Non-pigmented ciliary epithelial cell (primary cell): ENCODE measurements around the gene FLNC.
A peak's percentile ranks its signal among the peaks of the same experiment; 100 is the strongest.

ENCODE experiments used
- DNase-seq: peaks from one replicate; pipeline ENCODE4 v3.0.0-alpha.2; 2010; ENCODE audit warnings: low read depth

Gene FLNC

DNA sequence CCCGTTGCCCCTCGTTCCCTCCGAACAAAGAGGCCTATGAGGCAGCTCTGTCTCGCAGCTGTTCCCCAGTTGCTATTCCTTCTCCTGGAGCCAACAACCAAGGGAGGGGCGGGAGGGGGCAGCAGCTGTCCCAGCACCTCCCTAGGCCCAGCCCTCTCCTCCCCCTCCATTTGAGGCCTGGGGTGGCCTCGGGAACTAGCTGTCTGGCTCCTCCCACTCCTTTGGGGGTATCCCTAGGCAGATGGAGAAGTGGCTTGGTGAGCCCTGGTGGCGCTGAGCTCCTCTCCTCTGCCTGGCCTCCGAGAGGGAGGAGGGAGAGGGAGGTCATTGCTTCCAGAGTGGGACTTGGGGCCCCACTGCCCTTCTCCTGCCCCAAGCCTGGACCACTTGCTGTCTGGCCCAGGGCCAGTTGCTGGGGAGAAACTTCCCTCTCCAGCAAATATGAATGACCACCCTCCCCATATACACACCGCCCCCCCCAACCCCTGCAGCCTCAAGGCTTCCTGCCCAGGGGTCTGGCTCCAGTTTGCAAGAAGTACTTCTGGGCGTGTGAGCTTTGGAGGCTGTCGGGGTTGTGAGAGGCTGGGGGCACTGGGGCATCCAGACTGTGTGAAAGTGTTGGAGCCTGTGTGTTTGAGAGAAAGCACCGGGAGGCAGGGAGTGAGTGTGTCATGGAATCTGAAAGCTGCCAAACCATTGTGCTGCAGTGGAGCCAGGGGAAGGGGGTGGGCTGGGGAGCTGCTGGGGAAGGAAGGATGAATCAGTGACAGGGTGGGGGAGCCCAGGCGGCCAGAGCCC, 3.1 kb downstream of the FLNC start:
- peak; percentile 51 for DNase-seq

DNA sequence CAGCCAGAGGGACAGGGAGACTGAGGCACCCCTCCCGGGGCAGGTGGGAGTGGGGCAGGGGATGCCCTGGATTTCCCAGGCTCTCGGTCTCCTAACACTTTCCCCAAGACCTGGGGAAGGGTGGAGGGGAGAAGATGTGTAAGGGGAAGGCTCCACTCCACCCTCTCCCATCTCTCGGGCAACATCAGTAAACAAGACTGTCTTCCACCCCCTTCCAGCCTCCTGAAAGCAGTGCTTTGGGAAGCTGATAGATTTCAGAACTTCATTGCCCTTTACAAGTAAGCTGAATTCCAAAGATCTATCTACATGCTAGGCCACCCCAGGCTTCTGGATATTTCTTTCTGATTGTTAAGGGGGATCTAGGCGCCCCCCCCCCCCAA, 3.7 kb downstream of the FLNC start:
- no peak for DNase-seq

DNA sequence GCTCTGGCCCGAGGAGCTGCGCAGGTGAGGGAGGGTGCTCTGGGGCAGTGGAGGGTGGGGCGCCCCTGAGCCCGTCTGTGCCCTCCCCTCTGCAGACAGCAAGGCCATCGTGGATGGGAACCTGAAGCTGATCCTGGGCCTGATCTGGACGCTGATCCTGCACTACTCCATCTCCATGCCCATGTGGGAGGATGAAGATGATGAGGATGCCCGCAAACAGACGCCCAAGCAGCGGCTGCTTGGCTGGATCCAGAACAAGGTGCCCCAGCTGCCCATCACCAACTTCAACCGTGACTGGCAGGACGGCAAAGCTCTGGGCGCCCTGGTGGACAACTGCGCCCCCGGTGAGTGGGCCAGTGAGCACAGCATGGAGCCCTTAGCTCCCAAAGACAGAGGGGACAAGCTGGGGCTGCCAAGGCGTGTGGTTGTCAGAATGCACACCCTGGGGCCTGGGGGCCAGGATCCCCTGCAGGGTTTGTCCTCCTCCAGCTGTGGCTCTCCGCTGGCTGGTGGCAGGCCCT, 5.1 kb downstream of the FLNC start:
- DNase-seq: no peak

DNA sequence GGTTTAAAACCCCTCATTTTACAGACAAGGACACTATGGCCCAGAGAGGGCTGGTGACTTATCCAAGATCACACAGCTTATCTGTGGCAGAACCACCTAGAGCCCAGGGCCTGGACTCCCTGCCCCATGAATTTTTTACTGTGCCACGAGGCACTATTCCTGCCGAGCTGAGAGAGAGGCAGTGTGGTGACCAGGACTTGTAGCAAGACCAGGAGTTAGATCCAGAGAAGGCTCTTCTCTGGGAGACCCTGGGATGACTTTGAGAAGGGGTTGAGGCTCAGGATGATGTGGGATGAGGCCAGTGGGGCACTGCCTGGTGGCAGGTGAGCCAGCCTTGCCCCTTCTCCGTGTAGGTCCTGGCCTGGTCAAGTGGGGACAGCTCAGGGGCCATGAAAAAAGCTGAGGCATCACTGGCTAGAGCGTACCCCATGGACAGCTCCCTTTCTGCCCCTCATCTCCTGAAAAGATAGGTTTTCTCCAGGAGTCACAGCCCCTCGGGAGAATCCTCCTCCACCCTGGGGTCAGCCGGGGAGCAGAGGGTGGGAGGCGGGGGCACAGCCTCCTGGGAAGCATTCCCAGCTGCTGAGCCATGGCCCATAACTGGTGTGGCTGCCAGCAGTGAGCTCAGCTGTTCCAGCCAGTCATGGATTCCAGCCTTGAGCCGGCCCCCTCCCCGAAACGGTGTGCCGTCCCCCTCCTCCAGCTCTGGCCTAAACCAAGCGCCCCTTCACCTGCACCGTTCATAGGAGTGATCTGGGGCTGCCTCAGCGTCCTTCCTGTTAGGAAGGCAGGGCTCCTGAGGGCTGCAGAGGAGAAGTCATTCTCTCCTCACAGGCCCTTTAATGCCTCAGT, 5.8 kb downstream of the FLNC start:
- no peak for DNase-seq

DNA sequence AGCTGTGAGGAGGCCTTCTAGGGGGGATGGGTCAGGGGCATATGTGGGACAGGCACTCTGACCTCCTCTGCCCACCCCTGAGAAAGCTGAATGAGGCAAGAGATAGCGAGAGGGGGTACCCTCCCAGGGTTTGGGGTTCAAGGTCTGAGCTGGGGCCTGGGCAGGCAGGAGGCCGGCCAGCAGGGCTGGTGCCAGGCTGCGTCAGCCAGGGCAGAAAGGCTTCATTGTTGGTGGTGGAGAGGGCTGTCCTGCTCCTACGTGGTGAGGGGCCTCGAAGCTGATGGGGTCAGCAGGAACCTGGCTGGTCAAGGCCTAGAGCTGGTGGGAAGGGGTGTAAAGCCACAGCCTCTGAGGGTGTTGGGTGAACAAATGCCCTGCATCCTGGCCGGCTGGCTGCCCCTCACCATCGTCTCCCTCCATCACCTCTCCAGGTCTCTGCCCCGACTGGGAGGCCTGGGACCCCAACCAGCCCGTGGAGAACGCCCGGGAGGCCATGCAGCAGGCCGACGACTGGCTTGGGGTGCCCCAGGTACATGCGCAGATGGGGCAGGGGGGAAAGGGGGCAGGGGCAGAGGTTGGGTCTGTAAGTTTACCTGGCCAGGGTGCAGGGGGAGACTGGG, 6.6 kb downstream of the FLNC start:
- DNase-seq: no peak

DNA sequence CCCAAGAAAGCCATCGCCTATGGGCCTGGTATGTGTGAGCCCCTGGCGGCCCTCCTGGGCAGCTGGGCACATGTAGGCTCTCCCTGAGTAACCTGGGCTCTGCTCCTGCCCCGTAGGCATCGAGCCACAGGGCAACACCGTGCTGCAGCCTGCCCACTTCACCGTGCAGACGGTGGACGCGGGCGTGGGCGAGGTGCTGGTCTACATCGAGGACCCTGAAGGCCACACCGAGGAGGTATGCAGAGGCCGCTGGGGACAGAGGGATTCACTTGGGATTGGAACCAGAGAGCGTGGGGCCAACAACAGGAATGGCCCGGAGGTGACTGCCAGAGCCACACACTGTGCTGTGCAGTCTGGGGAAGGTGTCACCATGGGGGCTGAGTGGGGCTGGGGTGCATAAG, 7.3 kb downstream of the FLNC start:
- no peak for DNase-seq

DNA sequence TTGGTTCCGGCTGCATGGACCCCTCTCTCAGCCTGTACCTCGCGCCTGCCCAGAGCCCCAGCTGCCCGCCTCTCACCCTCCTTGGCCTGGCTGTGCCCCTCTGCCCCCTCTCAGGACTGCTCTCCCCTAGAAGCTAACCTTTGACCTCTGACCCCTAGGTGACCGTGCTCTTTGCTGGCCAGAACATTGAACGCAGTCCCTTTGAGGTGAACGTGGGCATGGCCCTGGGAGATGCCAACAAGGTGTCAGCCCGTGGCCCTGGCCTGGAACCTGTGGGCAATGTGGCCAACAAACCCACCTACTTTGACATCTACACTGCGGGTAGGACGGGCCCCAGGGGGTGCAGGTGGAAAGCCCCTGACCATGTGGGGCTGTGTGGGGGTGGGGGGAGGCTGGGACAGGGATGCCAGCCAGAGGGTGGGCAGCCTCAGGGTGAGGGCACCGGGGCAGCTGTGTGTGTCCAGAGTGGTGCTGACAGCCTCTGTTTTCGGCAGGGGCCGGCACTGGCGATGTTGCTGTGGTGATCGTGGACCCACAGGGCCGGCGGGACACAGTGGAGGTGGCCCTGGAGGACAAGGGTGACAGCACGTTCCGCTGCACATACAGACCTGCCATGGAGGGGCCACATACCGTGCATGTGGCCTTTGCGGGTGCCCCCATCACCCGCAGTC, 8.0 kb downstream of the FLNC start:
- no peak for DNase-seq

DNA sequence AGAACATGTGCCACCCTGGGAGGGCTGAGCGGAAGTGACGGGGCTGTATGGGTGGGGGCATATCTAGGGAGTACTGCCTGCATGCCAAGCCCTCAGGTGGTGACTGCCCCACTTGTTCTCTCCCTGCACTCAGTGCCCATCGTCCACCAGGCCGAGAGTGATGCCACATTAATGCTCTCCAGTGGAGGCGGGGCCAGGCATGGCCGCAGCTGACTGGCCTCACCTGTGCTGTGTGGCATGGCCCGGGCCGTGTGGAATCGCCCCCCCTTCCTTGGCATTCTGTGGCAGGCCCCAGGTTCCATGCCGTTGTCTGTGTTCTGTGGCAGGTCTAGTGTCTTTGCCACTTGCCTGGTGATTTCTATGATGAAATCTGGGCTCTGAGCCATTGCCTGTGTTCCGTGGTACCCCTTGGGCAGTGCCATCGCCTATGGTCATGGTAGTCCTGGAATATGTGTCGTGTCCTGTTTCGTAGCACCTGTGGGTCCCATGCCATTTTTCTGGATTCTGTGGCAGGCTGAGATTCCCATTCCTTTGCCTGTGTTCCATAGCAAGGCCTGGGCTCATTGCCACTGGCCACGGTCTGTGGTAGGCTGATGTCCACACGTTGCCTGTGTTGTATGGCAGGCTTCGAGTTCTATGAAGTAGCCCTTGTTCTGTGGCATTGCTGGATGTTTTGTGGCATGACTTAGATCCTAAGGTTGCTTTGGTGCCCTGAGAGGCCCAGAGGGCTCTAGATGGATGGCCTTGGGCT, 8.9 kb downstream of the FLNC start:
- no peak for DNase-seq

DNA sequence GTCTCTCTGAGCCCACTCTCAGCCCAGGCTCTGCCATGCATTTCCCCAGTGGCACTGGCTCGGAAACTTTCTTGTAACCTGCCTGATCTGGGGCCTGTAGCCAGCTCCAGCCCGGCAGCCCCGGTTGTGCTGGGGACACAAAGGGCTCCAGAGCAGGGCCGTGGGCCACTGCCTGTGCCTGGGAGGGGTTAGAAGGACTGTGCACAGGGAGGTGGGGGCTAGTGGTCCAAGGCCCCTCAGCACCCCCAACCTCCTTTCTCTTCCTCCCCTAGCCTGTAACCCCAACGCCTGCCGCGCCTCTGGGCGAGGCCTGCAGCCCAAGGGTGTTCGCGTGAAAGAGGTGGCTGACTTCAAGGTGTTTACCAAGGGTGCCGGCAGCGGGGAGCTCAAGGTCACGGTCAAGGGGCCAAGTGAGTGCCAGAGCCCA, 9.6 kb downstream of the FLNC start:
- no peak for DNase-seq

DNA sequence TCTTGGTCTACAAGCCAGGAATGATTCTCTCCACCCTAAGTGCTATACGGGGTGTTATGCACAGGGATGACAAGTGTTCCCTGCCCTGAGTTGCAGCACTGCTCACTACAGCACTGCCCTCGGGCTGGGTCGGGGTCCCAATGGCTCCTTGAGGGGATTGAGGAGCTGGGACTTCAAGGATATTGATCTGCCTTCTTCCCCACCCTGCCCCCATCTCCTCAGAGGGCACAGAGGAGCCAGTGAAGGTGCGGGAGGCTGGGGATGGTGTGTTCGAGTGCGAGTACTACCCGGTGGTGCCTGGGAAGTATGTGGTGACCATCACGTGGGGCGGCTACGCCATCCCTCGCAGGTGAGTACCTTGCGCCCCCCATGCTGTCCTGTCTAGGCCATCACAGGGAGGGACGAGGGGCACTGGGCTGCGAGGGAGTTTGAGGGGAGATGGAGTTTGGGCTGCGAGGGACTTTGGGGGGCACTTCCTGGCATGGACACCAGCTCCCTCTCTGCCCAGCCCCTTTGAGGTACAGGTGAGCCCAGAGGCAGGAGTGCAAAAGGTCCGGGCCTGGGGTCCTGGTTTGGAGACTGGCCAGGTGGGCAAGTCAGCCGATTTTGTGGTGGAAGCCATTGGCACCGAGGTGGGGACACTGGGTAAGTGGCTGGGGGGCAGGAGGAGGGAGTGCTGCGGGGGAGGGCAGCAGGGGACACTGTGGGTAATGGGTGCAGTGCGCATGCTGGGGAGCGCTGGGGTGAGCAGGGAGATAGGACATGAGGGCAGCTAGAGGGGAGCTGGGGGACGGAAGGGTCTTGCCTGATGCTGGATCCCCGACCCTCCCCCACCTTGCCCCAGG, 10.3 kb downstream of the FLNC start:
- no peak for DNase-seq

DNA sequence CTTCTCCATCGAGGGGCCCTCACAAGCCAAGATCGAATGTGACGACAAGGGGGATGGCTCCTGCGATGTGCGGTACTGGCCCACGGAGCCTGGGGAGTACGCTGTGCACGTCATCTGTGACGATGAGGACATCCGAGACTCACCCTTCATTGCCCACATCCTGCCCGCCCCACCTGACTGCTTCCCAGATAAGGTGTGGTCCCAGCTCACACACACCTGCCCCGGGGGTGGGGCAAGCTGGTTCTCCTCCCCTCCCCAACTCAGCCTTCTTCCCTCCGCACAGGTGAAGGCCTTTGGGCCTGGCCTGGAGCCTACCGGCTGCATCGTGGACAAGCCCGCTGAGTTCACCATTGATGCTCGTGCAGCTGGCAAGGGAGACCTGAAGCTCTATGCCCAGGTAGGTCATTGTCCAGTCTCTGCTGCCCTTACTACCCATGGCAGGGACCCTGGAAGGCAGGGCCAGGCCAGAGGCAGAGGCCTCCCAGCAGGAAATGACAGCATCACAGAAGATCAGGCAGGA, 11.0 kb downstream of the FLNC start:
- DNase-seq: no peak

DNA sequence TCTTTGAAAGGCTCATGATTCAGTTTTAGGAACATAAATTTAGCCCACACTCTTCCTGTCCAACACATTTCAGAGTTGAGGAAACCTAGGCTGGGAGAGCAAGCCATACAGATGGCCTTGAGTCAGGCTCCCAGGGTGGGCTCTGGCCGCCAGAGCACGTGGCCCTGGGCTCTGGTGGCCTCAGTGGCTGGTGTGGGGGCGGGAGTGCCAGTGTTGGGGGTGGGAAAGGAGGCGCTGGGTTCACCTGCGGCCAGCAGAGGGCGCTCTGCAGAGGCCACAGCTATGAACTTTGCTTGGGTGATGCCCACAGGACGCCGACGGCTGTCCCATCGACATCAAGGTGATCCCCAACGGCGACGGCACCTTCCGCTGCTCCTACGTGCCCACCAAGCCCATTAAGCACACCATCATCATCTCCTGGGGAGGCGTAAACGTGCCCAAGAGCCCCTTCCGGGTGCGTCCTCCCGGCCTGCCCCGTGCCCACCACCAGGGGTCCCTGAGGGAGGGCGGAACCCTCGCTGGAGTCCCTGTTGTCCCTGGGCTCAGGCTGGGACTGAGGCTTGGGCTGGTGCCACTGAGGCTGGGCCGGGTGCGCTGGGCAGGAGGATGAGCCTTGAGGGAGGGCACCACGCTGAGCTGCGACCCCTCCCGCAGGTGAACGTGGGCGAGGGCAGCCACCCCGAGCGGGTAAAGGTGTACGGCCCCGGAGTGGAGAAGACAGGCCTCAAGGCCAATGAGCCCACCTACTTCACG, 11.9 kb downstream of the FLNC start:
- no peak for DNase-seq

DNA sequence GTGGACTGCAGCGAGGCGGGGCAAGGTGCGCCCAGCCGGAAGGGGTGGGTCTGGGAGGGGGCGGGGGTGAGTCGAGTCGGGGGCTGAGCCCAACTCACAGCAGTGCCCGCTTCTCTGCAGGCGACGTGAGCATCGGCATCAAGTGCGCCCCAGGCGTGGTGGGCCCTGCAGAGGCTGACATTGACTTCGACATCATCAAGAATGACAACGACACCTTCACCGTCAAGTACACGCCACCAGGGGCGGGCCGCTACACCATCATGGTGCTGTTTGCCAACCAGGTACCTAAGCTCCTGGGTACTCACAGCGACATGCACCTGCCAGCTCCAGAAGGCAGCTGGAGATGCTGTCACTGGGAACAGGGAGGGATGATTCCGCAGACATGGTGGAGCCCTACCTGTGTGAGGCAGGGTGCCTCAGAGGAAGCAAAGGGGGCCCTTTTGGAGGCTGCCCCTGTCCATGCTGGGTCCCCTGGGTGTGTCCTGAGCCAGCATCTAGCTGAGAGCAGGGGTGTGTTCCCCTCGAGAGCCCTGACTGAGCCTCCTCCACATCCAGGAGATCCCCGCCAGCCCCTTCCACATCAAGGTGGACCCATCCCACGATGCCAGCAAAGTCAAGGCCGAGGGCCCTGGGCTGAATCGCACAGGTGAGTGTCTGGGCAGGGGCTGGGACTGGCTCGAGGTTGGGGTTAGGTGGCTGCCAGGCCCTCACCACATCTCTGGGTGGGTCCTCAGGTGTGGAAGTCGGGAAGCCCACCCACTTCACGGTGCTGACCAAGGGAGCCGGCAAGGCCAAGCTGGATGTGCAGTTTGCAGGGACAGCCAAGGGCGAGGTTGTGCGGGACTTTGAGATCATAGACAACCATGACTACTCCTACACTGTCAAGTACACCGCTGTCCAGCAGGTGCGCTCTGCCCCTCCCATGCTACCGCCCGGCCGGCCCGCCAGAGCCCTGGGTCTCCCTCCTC, 12.8 kb downstream of the FLNC start:
- DNase-seq: no peak

DNA sequence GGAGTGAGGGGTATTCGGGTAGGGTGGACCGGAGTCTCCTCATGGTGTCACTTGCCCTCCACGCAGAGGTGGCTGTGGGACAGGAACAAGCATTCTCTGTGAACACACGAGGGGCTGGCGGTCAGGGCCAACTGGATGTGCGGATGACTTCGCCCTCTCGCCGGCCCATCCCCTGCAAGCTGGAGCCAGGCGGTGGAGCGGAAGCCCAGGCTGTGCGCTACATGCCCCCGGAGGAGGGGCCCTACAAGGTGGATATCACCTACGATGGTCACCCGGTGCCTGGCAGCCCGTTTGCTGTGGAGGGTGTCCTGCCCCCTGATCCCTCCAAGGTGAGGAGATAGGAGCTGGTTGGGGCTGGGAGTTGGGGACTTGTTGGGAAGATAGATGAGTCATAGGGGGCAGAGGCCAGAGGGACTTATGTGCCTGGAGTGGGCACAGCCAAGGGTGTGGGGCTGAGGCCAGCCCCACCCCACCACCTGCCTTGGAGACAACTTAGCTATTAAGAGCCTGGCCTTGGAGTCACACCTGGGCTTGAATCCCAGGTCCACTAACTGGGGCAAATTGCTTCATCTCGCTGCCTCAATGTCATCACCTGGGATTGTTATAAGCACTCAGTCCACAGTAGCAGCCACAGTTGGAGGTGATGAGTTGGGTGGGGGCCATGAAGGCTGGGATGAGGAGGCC, 13.9 kb downstream of the FLNC start:
- DNase-seq: no peak

DNA sequence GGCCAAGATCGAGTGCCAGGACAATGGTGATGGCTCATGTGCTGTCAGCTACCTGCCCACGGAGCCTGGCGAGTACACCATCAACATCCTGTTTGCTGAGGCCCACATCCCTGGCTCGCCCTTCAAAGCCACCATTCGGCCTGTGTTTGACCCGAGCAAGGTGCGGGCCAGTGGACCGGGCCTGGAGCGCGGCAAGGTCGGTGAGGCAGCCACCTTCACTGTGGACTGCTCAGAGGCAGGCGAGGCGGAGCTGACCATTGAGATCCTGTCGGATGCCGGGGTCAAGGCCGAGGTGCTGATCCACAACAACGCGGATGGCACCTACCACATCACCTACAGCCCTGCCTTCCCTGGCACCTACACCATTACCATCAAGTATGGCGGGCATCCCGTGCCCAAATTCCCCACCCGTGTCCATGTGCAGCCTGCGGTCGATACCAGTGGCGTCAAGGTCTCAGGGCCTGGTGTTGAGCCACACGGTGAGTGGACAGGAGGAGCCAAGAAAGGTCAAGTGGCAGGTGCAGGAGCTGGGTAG, 14.6 kb downstream of the FLNC start:
- no peak for DNase-seq

DNA sequence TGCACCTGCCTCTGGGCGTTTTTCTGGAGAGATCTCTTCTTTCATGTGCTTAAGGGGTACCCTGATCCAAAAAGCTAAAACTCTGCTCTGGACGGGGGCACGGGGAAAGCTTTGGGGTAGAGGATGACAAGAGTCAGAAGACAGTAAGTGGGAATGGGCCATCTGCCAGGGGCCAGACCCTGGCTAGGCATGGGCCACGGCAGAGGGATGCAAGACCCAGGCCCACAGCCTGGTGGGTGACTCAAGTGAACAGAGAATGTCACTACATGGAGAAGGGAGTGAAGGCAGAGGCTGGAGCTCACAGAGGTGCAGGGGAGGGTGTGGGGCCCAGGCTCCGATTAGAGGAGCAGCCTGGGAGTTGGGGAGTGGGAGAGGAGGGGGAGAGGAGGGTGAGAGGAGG, 15.3 kb downstream of the FLNC start:
- DNase-seq: no peak

DNA sequence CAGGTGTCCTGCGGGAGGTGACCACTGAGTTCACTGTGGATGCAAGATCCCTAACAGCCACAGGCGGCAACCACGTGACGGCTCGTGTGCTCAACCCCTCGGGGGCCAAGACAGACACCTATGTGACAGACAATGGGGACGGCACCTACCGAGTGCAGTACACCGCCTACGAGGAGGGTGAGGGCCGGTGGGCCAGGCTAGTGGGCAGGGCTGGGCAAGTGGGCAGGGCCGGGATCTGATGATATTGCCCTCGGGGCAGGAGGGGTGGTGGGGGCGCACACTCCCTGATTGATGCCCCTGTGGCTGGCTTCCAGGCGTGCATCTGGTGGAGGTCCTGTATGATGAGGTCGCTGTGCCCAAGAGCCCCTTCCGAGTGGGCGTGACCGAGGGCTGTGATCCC, 15.8 kb downstream of the FLNC start:
- no peak for DNase-seq
